Tibial artery (tissue), 4 donors: ENCODE measurements around the gene CCDC85B.

ENCODE experiments used
- DNase-seq, 2 donors: peaks; one replicate each; pipeline ENCODE4 v3.0.0-alpha.2; 2019
- H3K27ac ChIP-seq, 2 donors: fragments of 200-600 bp; sonication (generic) in 1 of 2; 1 replicate in 1 of 2; 2 replicates in 1 of 2; pipeline ENCODE4 v1.5.1; 2018 to 2019; ENCODE audit warnings: mild to moderate bottlenecking in 1 of 2
- H3K27me3 ChIP-seq, 2 donors: fragments of 200-600 bp; sonication (generic) in 1 of 2; one replicate each; pipeline versions ENCODE4 v1.5.1 to v1.6.0; 2016 to 2019
- H3K36me3 ChIP-seq, 3 donors: fragments of 200-600 bp; sonication (generic) in 2 of 3; one replicate each; pipeline ENCODE4 v1.5.1; 2016 to 2019; ENCODE audit warnings: mild to moderate bottlenecking in 2 of 3
- H3K4me1 ChIP-seq, 4 donors: fragments of 200-600 bp; sonication (generic) in 2 of 4; 1 replicate in 3 of 4; 2 replicates in 1 of 4; pipeline ENCODE4 v1.5.1; 2016 to 2019
- H3K4me3 ChIP-seq, 2 donors: fragments of 200-600 bp; sonication (generic) in 1 of 2; 1 replicate in 1 of 2; 2 replicates in 1 of 2; pipeline ENCODE4 v1.5.1; 2018 to 2019; ENCODE audit warnings: mild to moderate bottlenecking in 2 of 2
- H3K9me3 ChIP-seq, 3 donors: fragments of 200-600 bp; sonication (generic) in 1 of 3; one replicate each; pipeline ENCODE4 v1.5.1; 2016 to 2019
- CTCF ChIP-seq, 2 experiments: fragments of 200-600 bp in 1 of 2; fragments of 450-650 bp in 1 of 2; IDR thresholded peaks; one replicate each; pipeline ENCODE4 v1.5.1; 2017 to 2019; ENCODE audit warnings: antibody characterized with exemption in 2 of 2, mild to moderate bottlenecking in 1 of 2, moderate library complexity in 1 of 2
- intact Hi-C: fragments of 100-400 bp; cut with DNase I; formaldehyde crosslinking; loops from one replicate; pipeline ENCODE4 v1.15.0; 2023; ENCODE audit warnings: low total_unique reads

The CCDC85B gene

DNA sequence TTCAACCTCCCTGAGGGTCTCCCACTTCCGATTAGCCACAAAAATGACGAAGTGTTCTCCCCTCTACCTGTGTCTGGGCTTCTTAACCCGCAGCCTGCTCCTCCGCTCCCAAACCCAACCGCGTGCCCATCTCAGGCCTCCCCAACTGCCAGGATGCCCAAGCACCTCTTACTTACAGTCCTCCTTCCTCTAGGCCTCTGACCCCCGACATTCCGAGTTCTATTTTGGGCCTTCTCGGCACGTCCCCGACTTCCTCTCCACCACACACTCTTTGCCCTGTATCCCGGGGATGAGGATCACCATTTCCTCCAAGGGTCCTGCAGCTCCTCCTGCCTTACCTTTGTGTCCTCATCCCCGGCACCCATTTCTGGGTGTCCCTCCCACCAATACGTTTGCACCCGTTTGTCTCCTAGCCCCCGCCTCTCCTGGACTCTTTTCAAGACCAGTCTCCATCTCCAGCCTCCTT lies 30.6 kb upstream of the CCDC85B start:
- intact Hi-C loops, result loop anchor here (2.0 kb wide), 1 partner anchor 59 kb away; the partner anchor contains the start of genes C11orf68 and DRAP1
- Histone ChIP-seq H3K27me3 (no peaks in the 10 kb centered on the region), H3K4me3 (peak overlapping the region; percentile 84 to 99), H3K27ac (peak overlapping the region; percentile 97 to 98), H3K4me1 (peaks cover 0 to 49% (median 38%) of the 10 kb centered on the region in 4 donors), H3K9me3 (no peaks in the 10 kb centered on the region), H3K36me3 (peaks cover 40 to 46% (median 41%) of the 10 kb centered on the region in 3 donors)
- no peak for TF ChIP-seq CTCF (IDR thresholded peaks at IDR 0.05)
- peak in 1 of 2 donors; percentile 43 for DNase-seq

DNA sequence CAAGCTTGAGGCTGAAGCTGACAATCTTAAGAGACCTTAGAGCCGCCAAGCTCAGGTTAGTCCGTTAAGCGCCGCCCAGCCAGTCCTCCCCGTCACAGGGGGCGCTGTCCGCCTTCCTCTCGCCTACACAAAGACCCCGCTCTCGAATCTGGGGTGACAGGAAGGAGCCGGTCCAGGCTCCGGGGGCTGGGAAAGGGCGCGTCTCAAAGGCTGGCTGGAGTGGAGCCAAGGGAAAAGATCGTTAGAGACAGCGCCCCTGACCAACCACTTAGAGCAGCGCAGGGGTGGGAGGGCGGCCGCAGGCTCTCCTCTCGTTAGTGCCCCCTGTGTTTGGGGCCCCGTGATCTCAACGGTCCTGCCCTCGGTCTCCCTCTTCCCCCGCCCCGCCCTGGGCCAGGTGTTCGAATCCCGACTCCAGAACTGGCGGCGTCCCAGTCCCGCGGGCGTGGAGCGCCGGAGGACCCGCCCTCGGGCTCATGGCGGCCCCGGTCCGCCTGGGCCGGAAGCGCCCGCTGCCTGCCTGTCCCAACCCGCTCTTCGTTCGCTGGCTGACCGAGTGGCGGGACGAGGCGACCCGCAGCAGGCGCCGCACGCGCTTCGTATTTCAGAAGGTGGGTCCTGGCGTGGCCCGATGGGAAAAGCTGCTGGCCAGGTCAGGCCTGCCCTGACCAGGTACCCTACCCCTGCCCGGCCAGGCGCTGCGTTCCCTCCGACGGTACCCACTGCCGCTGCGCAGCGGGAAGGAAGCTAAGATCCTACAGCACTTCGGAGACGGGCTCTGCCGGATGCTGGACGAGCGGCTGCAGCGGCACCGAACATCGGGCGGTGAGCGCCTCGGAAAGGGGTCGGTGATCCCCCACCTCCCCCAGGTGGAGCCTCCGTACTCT lies 30.0 kb upstream of the CCDC85B start, which contains the start of gene MUS81:
TSS of gene MUS81 (plus strand) at position 156 of the 887 bp plus-strand sequence. CDS start at position 477, 321 bp downstream.
- Histone ChIP-seq H3K27ac (peak within 1 kb of the TSS; percentile 97 to 98), H3K4me3 (peak within 1 kb of the TSS; percentile 84 to 99), H3K27me3 (no peaks in the 10 kb centered on the region), H3K9me3 (no peaks in the 10 kb centered on the region), H3K4me1 (peaks cover 0 to 42% (median 34%) of the 10 kb centered on the region in 4 donors), H3K36me3 (peaks cover 40 to 46% (median 41%) of the 10 kb centered on the region in 3 donors)
- intact Hi-C loops, result no loop called here
- DNase-seq, result peak; percentile 99
- TF ChIP-seq CTCF (IDR thresholded peaks at IDR 0.05), result peak; percentile 83 to 85

DNA sequence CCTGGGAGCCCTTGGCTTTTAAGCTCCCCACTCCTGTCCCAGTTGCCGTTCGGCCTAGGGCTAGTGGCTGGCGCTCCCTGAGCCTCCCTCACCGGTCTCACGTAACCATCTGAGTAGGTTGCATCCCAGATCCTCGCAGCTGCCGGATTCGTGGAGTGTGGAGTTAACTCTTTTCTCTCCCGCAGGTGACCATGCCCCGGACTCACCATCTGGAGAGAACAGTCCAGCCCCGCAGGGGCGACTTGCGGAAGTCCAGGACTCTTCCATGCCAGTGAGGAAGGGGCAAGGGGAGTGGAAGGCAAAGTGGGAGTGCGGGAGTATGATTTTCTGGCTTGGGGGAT lies 29.3 kb upstream of the CCDC85B start:
- TF ChIP-seq CTCF (IDR thresholded peaks at IDR 0.05), result no peak
- peak in 1 of 2 donors; percentile 20 for DNase-seq
- H3K4me3 ChIP-seq, result peak overlapping the region; percentile 84 to 99
- H3K9me3 ChIP-seq, result no peaks in the 10 kb centered on the region
- intact Hi-C loops, result no loop called here
- H3K4me1 ChIP-seq, result peaks cover 0 to 36% (median 28%) of the 10 kb centered on the region in 4 donors
- H3K27me3 ChIP-seq, result no peaks in the 10 kb centered on the region
- H3K36me3 ChIP-seq, result peaks cover 38 to 46% (median 41%) of the 10 kb centered on the region in 3 donors
- H3K27ac ChIP-seq, result peak overlapping the region; percentile 97 to 98

- TF ChIP-seq CTCF (IDR thresholded peaks at IDR 0.05), result no peak
- peaks cover 38 to 49% (median 45%) of the 10 kb centered on the region in 3 donors for H3K36me3 ChIP-seq
- H3K4me1 ChIP-seq, result peaks cover 0 to 31% (median 23%) of the 10 kb centered on the region in 4 donors
- H3K27me3 ChIP-seq, result no peaks in the 10 kb centered on the region
- DNase-seq, result peak in 1 of 2 donors; percentile 61
- peak overlapping the region; percentile 97 to 98 for H3K27ac ChIP-seq
- no peaks in the 10 kb centered on the region for H3K9me3 ChIP-seq
- H3K4me3 ChIP-seq, result peak overlapping the region; percentile 84 to 99
- intact Hi-C loops, result no loop called here
Observed at GRCh38 chr11:65861533-65862183, 28.8 kb upstream of the CCDC85B start.

DNA sequence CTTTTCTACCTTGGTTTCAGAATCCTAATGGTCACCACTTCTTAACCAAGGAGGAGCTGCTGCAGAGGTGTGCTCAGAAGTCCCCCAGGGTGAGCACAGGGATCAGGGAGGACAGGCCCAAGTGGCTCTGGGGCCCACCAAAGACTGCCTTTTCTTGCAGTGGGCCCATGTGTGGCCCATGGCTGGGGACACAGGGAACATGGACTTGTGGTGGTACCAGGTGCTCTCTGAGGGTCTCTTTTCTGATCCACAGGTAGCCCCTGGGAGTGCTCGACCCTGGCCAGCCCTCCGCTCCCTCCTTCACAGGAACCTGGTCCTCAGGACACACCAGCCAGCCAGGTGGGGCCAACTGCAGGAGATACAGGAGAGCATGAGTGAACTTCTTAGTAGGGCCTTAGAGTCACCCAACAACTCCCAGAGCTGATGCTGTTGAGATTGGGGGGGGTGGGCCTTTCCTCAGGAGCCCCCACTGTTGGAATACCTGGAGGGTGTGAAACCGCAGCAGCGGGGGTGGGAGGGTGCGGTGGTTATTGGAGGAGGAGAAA lies 28.2 kb upstream of the CCDC85B start:
- Histone ChIP-seq H3K4me1 (peaks cover 0 to 29% (median 22%) of the 10 kb centered on the region in 4 donors), H3K4me3 (peak overlapping the region in 1 of 2 donors; percentile 84), H3K36me3 (peaks cover 38 to 55% (median 49%) of the 10 kb centered on the region in 3 donors), H3K9me3 (no peaks in the 10 kb centered on the region), H3K27ac (peak overlapping the region; percentile 97 to 98), H3K27me3 (no peaks in the 10 kb centered on the region)
- intact Hi-C loops, result no loop called here
- DNase-seq, result peak; percentile 18 to 68
- TF ChIP-seq CTCF (IDR thresholded peaks at IDR 0.05), result no peak
